ENCODE results near the gene CD74. TPM values are rescaled to one million over a fixed set of nuclear protein-coding genes. Genes with fewer than 3 reads are reported as not detected.
"Not testable (repeated sequence)": the region's sequence is repeated elsewhere in the genome, so short reads cannot be mapped to it uniquely, and the experiment has no call there.

The CD74 gene
- total RNA-seq: 3.3 TPM

GRCh38 chr5:150412319-150413175, at the start of gene CD74:
Gene CD74 (minus strand): TSS chr5:150412910. CDS start chr5:150412749, 161 bp downstream.
- no peak for FAIRE-seq
- DNase-seq (ENCODE audit: low spot score in 2 of 2): peak in 1 of 2 donors; percentile 70

DNA sequence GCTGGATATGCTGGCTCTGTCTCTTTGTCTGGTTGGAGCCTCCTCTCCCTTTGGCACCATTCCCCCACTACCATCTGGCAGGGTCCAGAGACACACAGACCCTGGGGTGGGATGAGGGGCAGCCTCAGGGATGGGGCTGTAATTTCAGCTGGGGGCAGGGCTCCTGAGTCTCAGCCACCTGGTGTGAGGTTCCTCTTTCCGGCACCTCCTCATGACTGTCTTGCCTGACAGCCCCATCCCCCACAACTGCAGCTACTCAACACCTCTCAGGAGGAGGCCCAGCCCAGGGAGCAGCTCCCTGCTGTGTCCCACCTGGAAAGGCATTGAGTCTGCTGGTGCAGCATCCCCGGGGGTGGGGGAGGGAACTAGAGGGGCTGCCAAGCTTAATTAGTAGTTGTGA, 48.5 kb upstream of the CD74 start:
- no peak for FAIRE-seq
- no peak for DNase-seq (ENCODE audit: low spot score in 2 of 2)

DNA sequence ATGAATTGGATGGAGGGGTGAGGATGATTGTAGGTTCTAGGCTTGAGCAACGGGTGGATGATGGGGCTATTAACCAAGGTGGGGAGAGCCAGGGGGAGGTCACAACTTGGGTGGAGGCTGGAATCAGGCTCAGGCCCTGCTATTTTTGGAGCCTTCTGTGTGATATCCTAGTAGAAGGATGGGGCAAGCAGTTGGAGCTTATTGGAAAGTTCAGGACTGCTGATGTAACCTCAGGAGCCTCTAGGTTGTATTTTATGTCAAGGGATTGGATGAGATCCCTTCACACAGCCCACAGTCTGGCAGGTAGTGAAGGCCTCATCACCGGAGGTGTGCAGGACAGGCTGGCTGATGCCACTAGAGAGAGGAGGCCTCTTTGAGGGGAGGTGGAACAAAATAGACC, 48.1 kb upstream of the CD74 start:
- DNase-seq (ENCODE audit: low spot score in 2 of 2) (no peak), FAIRE-seq (no peak)

GRCh38 chr5:150458802-150459557, 46.3 kb upstream of the CD74 start:
- FAIRE-seq: no peak
- DNase-seq (ENCODE audit: low spot score in 2 of 2): peak; percentile 53 to 78

DNA sequence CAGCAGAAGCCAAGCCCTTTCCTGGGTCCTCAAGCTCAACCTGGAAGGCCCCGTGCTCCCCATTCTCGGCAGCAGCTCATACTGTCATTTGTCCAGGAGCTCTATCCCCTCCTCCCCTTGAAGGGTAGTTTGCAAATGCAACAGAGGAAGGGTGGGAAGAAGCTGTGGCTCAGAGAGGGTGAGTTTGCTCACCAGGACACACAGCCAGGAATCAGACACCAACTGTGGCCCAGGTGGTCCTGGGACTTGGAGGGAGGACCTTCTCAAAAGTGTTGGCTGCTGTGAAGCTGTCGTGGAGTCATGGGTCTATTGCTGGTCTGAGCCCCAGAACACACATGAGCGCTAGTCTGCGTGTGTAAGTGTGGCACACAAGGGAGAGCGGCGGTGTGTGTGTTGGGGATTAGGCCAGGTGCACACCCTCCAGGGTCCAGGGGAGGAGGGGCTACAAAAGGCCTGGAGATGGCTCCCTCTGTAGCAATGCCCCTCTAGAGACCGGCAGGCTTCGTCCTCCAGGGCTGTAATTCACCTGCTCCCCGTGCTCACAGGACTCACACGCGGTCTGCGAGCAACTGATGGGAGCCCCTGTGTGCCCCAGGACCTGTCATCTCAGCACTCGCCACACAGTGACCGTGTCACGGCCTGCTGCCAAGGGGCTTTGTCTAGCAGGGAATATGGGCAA, 45.0 kb upstream of the CD74 start:
- FAIRE-seq (no peak), DNase-seq (ENCODE audit: low spot score in 2 of 2) (no peak)

- FAIRE-seq (no peak), DNase-seq (ENCODE audit: low spot score in 2 of 2) (no peak)
Observed at GRCh38 chr5:150457121-150457520, 44.4 kb upstream of the CD74 start.

- FAIRE-seq (no peak), DNase-seq (ENCODE audit: low spot score in 2 of 2) (no peak)
Observed at GRCh38 chr5:150454492-150455229, 42.0 kb upstream of the CD74 start.

DNA sequence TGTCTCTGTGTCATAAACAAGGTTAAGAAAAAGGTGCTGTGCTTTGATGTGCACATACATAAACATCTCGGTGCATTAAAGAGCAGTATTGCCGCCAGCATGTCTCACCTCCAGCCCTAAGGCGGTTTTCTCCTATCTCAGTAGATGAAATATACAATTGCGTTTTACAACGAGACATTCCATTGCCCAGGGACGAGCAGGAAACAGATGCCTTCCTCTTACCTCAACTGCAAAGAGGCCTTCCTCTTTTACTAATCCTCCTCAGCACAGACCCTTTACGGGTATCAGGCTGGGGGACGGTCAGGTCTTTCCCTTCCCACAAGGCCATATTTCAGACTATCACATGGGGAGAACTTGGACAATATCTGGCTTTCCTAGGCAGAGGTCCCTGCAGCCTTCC, 41.3 kb upstream of the CD74 start:
- not testable (repeated sequence) for FAIRE-seq; DNase-seq (ENCODE audit: low spot score in 2 of 2)

DNA sequence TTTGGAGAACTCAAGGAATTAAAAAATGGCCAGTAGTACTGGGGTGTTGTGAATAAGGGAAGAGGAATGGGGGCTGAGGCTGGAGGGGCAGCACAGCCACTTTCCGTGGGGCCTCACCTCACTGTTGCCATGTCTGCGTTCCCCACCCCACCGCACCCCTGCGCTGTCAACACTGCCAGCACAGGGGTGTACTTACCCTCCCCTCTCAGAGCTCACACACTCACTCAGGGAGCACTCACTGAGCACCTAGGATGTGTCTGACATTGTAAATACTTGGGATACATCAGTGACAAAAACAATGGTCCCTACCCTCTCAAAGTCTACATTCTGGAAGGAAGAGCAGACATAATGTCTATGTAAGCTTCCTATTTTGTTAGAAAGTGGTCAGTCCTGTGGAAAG, 40.2 kb upstream of the CD74 start:
- FAIRE-seq (no peak), DNase-seq (ENCODE audit: low spot score in 2 of 2) (no peak)

GRCh38 chr5:150451594-150451993, 38.9 kb upstream of the CD74 start:
- no peak for DNase-seq (ENCODE audit: low spot score in 2 of 2)
- no peak for FAIRE-seq

GRCh38 chr5:150449517-150450339, 37.0 kb upstream of the CD74 start, which contains the start of gene RPS14:
Gene RPS14 (minus strand): TSS chr5:150449739. CDS start chr5:150447733, 2,006 bp downstream.
- FAIRE-seq: no peak
- peak; percentile 78 to 91 for DNase-seq (ENCODE audit: low spot score in 2 of 2)

GRCh38 chr5:150448952-150449516, 36.3 kb upstream of the CD74 start:
- no peak for DNase-seq (ENCODE audit: low spot score in 2 of 2)

DNA sequence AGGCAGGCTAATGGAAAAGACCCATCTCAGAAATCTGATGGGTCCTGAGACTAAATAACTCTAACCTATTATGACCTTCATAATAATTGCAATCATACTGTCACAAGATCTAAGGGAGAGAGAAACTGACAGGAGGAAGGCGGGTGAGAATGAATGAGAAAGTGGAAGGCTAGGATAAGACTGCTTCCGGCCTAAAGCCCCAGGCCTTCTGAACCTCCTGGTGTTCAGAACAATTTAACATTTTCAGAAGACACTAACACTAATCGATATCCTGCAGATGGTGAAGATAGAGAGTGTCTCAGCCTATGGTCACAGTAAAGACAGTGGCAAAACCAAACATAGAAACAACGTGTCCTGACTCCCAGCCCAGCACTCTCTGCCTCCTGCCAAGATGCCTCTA, 35.6 kb upstream of the CD74 start:
- DNase-seq (ENCODE audit: low spot score in 2 of 2) (no peak), FAIRE-seq (no peak)

More at GRCh38 chr5:150448952-150449516, 36.3 kb upstream of the CD74 start:
- no peak for FAIRE-seq

GRCh38 chr5:150447188-150447587, 34.5 kb upstream of the CD74 start:
- DNase-seq (ENCODE audit: low spot score in 2 of 2) (no peak), FAIRE-seq (no peak)

DNA sequence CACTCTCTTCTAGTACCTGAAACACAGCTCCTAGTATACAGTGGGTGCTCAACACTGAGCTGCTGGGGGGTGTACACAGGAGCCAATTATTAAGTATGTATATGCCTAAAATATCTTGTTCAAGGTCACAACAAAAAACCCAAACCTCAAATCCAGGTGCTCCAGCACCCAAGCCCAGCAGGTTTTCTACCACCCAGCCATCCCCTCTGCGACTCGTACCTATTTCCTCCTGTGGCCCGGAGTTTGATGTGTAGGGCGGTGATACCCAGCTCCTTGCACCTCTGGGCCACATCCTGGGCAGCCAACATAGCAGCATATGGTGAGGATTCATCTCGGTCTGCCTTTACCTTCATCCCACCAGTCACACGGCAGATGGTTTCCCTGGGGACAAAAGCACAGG, 33.9 kb upstream of the CD74 start:
- no peak for DNase-seq (ENCODE audit: low spot score in 2 of 2)
- FAIRE-seq: no peak

DNA sequence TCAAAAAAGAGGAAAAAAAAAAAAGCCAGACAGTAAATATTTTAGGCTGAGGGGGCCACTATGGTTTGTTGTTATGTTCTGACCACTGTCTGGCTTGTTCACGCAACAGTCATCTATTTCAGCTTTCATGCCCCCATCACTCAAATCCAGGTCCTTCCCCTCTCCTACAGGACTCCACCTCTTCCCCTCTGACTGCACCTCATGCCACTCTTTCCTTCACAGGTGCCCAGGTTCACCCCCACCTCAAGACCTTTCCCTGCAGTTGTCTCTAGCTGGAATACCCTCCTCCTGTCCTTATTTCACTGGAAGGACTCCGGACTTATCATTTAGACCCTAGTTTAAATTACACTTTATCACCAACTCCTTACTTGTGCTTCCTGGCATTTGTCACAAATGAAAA, 33.4 kb upstream of the CD74 start:
- no peak for DNase-seq (ENCODE audit: low spot score in 2 of 2)
- FAIRE-seq: no peak

DNA sequence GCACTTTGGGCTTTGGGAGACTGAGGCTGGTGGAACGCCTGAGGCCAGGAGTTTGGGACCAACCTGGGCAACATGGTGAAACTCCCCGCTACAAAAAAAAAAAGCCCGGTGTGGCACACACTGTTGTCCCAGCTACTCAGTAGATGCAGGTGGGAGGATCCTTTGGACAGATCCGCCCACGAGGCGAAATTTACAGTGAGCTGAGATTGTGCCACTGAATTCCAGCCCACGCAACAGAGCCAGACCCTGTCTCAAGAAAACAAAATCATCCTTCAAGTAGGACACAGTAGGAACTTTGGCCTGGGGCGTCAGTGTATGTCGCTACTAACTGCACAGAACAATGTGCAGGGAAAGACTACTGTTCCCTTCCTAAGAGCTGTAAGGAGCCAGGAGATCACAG, 32.1 kb upstream of the CD74 start:
- no peak for FAIRE-seq

DNA sequence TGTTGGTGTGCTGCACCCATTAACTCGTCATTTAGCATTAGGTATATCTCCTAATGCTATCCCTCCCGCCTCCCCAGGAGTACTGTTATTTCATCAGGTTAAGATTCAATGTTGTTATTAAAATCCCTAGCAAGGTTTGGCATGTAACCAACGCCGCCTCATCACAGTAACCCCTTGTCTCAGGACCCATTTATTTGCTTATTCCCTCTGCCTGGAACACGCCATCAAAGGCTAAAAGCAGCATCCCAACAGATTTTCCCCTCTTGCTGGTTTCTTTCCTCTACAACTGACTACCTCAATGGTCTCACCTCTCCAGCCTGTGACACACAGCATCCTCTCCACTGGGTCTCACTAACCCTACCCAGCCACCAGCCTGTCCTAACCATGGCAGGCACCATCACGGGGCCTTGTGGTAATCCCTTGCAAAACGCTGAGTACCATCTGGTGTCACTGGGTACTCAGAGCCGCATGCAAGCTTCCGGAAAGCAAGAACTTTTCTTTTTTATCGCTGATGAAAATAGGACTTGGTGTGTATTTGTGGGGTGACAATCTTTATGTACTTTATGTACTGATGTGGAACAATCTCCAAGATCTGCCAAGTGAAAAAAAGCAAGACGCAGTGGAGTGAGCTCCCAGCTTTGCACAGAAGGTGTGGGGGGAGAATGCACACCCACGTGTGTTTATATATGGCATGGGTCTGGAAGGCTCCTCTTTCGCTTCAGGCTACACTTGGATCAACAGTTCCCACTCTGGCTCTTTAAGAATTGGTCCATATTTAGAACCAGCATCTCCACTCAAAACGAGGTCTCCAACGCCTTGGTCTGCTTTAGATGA, 30.7 kb upstream of the CD74 start:
- FAIRE-seq (no peak), DNase-seq (ENCODE audit: low spot score in 2 of 2) (no peak)

More for the DNA sequence above, 32.1 kb upstream of the CD74 start:
- no peak for DNase-seq (ENCODE audit: low spot score in 2 of 2)
